Stimulated activated CD4-positive, alpha-beta T cell treated with anti-CD3 and anti-CD28 coated beads, Interleukin-15, amount 100 ng/mL, for 1 hour (primary cell): ENCODE data around the gene EYA2.

ENCODE experiments used
- DNase-seq, 2 donors: peaks; one replicate each; pipeline ENCODE4 v3.0.0-alpha.2; 2020; ENCODE audit warnings: low read depth in 1 of 2, low spot score in 1 of 2

The EYA2 gene

GRCh38 chr20:47137231-47137870 lies 242.7 kb downstream of the EYA2 start:
- DNase-seq: no peak

- DNase-seq: no peak
Observed at GRCh38 chr20:47139934-47140535, 245.4 kb downstream of the EYA2 start.

- no peak for DNase-seq
Observed at GRCh38 chr20:47141350-47141921, 246.8 kb downstream of the EYA2 start.

GRCh38 chr20:47141941-47142773 lies 247.5 kb downstream of the EYA2 start:
- no peak for DNase-seq

- DNase-seq: no peak
Observed at GRCh38 chr20:47142774-47143170, 248.1 kb downstream of the EYA2 start.

- DNase-seq: no peak
Observed at GRCh38 chr20:47143657-47144056, 249.0 kb downstream of the EYA2 start.

- no peak for DNase-seq
Observed at GRCh38 chr20:47144463-47144862, 249.8 kb downstream of the EYA2 start.

GRCh38 chr20:47146686-47147085 lies 252.0 kb downstream of the EYA2 start:
- DNase-seq: no peak

GRCh38 chr20:47148059-47148458 lies 253.4 kb downstream of the EYA2 start:
- DNase-seq: no peak

GRCh38 chr20:47149939-47150338 lies 255.3 kb downstream of the EYA2 start:
- DNase-seq: no peak

- DNase-seq: no peak
Observed at GRCh38 chr20:47150403-47151152, 255.9 kb downstream of the EYA2 start.

GRCh38 chr20:47152068-47152467 lies 257.4 kb downstream of the EYA2 start:
- DNase-seq: no peak

- DNase-seq: no peak
Observed at GRCh38 chr20:47154089-47154488, 259.4 kb downstream of the EYA2 start.

- no peak for DNase-seq
Observed at GRCh38 chr20:47156301-47157137, 261.9 kb downstream of the EYA2 start.

- no peak for DNase-seq
Observed at GRCh38 chr20:47159166-47159565, 264.5 kb downstream of the EYA2 start.

GRCh38 chr20:47160240-47160639 lies 265.6 kb downstream of the EYA2 start:
- DNase-seq: no peak

GRCh38 chr20:47160992-47161391 lies 266.3 kb downstream of the EYA2 start:
- no peak for DNase-seq

- DNase-seq: no peak
Observed at GRCh38 chr20:47161411-47161810, 266.8 kb downstream of the EYA2 start.

- DNase-seq: no peak
Observed at GRCh38 chr20:47164140-47164539, 269.5 kb downstream of the EYA2 start.

- no peak for DNase-seq
Observed at GRCh38 chr20:47165376-47165865, 270.8 kb downstream of the EYA2 start.
